ENCODE data around the gene SFMBT2.

Gene SFMBT2

DNA sequence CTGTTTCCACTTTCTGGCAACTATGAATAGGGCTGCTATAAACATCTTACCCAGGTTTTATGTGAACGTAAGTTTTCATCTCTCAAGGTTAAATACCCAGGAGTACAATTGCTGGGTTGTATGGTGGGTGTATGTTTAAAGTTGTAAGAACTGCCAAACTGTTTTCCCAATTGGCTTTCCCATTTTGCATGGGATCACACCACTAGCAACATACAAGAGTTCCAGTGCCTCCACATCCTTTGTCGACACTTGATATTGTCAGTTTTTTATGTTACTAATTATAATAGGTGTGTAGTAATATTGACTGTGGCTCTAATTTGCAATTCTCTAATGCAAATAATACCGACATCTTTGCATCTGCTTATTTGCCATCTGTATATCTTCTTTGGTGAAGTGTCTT lies 82.9 kb downstream of the SFMBT2 start:
- no peak for DNase-seq (ENCODE audit: low read depth, low spot score)
- TF ChIP-seq, protein P1, sequence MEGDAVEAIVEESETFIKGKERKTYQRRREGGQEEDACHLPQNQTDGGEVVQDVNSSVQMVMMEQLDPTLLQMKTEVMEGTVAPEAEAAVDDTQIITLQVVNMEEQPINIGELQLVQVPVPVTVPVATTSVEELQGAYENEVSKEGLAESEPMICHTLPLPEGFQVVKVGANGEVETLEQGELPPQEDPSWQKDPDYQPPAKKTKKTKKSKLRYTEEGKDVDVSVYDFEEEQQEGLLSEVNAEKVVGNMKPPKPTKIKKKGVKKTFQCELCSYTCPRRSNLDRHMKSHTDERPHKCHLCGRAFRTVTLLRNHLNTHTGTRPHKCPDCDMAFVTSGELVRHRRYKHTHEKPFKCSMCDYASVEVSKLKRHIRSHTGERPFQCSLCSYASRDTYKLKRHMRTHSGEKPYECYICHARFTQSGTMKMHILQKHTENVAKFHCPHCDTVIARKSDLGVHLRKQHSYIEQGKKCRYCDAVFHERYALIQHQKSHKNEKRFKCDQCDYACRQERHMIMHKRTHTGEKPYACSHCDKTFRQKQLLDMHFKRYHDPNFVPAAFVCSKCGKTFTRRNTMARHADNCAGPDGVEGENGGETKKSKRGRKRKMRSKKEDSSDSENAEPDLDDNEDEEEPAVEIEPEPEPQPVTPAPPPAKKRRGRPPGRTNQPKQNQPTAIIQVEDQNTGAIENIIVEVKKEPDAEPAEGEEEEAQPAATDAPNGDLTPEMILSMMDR (IDR thresholded peaks at IDR 0.05; ENCODE audit: low read depth, low read length) = no peak
- H3K4me3 ChIP-seq (ENCODE audit: low read depth, low read length) = no peak overlapping the region
- in situ Hi-C loops (cut with HindIII; ENCODE audit: low sequenced_read_pairs) = no loop called here

DNA sequence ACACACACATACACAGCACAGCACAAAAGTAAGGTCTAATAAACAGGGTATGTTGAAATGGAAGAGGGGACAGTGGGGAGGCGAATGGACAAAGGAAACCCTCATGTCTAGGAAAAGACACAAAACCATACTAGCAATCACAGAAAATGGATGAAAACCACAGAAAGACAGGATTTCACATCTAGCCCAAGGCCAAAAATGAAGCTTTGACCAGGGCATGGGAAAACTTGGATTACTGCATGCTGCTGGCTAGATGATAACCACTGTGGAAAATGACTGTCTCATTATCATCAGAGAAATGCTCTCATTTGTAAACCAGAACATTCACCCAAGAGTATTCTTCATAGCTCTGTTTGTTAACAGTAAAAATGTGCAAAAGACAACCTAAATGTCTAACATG lies 88.2 kb downstream of the SFMBT2 start:
- no peak overlapping the region for H3K4me3 ChIP-seq (ENCODE audit: low read depth, low read length)
- in situ Hi-C loops (cut with HindIII; ENCODE audit: low sequenced_read_pairs) = no loop called here
- no peak for DNase-seq (ENCODE audit: low read depth, low spot score)
- TF ChIP-seq, protein P1 (IDR thresholded peaks at IDR 0.05; ENCODE audit: low read depth, low read length) = no peak

DNA sequence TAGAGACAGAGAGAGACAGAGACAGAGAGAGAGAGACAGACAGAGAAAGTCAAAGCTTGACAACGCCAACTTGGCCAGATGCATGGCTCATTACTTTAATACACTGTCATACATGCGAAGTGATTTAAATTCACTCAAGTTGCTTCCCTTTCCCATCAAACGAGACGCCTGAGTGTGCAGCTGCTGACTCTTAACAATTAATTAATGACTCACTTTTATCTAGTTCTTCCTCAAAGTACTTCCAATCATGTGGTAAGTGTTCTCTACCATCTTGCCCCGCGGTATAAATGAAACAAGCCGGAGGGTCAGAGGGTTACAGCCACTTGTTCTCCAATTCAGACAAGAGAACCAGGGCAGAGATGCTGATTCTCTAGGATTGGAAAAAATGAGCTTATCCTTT lies 90.8 kb downstream of the SFMBT2 start:
- TF ChIP-seq, protein P1 (IDR thresholded peaks at IDR 0.05; ENCODE audit: low read depth, low read length) = no peak
- no peak for DNase-seq (ENCODE audit: low read depth, low spot score)
- in situ Hi-C loops (cut with HindIII; ENCODE audit: low sequenced_read_pairs) = no loop called here
- no peak overlapping the region for H3K4me3 ChIP-seq (ENCODE audit: low read depth, low read length)

DNA sequence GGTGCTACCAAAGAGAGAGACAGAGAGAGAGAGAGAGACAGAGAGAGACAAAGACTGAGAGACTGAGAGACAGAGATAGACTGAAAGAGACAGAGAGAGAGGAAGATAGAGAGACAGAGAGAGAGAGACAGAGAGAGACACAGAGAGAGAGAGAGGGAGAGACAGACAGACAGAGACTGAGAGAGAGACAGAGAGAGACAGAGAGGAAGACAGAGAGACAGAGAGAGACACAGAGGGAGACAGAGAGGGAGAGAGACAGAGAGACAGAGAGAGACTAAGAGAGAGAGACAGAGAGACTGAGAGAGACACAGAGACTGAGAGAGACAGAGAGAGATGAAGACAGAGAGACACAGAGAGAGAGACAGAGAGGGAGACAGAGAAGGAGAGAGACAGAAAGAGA lies 91.2 kb downstream of the SFMBT2 start:
- DNase-seq (ENCODE audit: low read depth, low spot score) = no peak
- no peak overlapping the region for H3K4me3 ChIP-seq (ENCODE audit: low read depth, low read length)
- TF ChIP-seq, protein P1 (IDR thresholded peaks at IDR 0.05; ENCODE audit: low read depth, low read length) = no peak
- in situ Hi-C loops (cut with HindIII; ENCODE audit: low sequenced_read_pairs) = no loop called here

DNA sequence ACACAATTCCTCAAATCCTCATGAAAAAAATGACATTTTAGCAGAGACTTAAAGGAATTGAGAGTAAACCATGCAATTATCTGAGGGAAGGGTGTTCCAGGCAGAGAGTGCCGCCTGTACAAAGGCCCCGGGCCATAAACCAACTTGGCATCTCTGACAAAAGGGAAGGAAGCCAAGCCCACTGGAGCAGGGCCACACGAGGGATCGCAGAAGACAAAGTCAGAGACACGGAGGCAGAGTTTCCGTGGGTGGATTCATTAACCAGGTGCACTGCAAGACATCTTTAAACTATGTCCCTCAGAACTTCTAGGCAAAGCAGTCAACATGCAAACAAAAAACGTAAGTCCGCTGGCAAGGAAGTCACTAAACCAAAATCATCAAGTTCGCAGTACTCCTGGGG lies 92.0 kb downstream of the SFMBT2 start:
- no peak for DNase-seq (ENCODE audit: low read depth, low spot score)
- in situ Hi-C loops (cut with HindIII; ENCODE audit: low sequenced_read_pairs) = no loop called here
- TF ChIP-seq, protein P1 (IDR thresholded peaks at IDR 0.05; ENCODE audit: low read depth, low read length) = no peak
- no peak overlapping the region for H3K4me3 ChIP-seq (ENCODE audit: low read depth, low read length)

DNA sequence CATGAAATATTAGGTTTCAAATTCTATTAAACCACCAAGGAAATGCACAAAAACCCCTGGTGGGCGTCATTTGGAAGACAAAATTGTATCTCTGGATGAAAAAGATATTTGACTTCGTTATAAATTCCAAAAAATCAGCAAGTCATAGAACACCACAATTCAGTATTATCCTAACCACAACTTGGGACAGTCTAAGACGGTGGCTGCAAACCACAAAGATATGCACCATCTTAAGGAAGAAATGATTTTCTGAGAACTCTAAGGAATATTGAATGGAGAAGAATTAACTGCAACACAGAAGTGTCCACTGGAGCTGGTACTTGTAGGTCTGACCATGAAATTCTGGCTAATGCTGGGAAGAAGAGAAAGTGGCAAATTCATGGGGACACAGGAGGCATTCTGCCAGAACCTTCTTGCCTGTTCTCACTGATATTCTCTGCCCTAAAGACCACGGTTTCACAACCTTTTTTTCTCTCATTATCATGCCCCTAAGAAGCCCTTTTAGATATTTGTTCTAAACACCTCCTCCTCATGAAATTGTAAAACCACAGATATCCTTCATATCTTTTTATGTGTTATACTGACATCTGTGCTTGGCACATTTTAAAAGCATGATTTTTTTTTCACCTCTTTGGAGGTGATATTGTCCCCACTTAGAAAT lies 92.9 kb downstream of the SFMBT2 start:
- DNase-seq (ENCODE audit: low read depth, low spot score) = no peak
- in situ Hi-C loops (cut with HindIII; ENCODE audit: low sequenced_read_pairs) = no loop called here
- H3K4me3 ChIP-seq (ENCODE audit: low read depth, low read length) = no peak overlapping the region
- TF ChIP-seq, protein P1 (IDR thresholded peaks at IDR 0.05; ENCODE audit: low read depth, low read length) = no peak
